AG08396 (cell line): ENCODE measurements around the gene DNM3.

ENCODE experiments used
- DNase-seq: peaks from one replicate; pipeline ENCODE4 v3.0.0; 2012; ENCODE audit warnings: low spot score, mixed read lengths

DNM3 gene

GRCh38 chr1:171973421-171973820 is 132.1 kb downstream of the DNM3 start:
- DNase-seq, result no peak

DNA sequence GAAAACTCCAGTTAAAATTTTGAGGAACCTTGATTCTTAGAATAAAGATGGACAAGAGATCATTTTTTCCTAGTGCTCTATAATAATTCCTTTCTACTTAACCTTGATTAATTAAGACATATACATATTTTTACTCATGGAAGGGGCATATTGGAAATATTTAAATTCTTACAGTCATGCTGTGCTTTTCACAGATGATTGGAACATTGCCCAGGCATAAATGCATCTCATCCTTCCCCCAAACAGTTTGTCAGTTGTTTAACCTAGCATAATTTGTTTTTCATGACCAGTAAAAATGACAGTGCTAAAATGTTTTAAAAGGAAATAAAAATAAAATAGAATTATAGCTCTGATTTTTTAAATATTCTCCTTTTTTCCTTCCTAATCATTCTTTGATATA is 140.0 kb downstream of the DNM3 start:
- DNase-seq, result no peak

DNA sequence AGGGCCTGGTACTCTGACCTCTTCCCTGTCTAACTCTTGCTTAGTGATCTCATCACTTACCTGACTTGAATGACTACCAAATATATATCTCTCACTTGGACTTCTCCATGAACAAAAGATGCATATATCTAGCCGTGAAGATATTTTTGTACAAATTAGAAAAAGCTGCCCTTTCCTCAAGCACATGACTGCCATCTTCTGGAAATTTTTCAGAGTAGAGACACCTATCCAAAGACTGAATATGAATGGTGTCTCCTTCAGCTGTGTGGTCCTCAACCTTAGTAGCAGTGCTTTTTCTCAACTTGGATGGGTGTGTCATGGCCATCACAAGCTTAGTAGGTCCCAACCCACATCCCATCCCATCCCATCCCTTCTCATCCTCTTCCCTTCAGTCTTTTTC is 142.3 kb downstream of the DNM3 start:
- peak; percentile 8 for DNase-seq

GRCh38 chr1:171984262-171984661 is 143.0 kb downstream of the DNM3 start:
- no peak for DNase-seq

- peak; percentile 25 for DNase-seq
Measured at GRCh38 chr1:171984850-171985485, 143.7 kb downstream of the DNM3 start.

DNA sequence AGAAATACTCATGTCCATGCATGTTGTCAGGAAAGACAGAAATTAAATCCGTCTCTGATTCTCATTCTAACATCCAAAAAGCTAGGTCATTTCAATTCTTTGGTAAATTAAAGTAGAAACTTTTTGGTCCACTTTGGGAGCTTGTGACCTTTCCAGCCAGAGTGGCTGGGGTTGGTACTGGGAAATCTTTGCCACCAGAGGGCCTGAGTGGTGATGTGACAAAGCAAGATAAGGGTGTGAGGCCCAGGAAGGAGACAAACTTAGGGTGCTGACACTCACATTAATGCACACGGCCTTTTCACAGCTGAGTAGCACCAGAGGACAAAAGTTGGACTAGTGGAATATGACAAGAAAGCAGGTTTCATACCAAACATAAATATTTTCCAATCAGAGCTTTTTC is 144.3 kb downstream of the DNM3 start:
- peak; percentile 8 for DNase-seq

DNA sequence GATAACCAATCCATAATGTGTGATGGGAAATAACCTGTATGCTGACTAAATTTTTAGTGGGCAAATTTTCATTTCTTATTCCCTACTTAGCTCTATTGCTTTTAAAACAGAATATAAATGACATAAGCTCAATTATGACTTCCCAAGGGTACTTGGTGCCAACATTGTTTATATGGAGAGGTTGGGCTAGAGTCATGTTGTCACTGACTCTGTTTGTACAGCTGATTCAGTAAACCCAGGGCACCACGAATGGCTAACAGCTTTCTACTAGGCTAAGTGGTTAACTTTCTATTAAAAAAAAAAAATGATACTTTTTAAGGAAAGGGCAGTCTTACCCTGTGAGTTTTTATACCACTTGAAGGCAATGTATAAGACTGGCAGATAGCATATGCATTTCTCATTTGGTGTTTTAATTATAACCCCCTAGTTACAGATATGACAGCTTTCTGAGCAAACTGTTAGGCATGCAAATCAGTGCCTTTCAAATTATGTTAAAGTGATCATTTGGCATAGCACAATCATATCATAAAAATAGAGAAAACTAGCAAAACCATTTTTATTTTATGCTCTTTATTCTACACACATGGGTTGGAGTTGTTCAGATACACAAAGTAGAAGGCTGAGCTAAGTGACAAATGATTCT is 147.1 kb downstream of the DNM3 start:
- DNase-seq, result no peak

DNA sequence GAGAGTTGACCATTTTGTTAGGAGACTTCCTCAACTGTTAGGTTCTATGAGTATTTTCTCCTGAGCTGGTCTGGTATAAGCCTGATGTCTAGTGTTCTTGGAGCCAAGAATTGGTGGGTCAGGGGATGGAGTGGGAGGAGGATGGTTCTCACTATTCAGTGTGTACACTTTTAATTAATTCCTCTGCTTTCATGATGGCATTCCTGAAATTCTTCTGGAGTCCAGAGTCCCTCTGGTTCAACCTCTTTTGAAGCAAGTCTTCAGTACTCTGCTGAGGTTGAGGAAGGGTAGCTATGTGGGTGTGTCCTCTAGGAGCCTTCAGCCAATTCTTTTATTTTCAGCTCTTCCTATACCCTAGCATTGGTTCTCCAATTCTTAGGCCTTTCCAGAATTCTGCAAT is 149.1 kb downstream of the DNM3 start:
- no peak for DNase-seq

DNA sequence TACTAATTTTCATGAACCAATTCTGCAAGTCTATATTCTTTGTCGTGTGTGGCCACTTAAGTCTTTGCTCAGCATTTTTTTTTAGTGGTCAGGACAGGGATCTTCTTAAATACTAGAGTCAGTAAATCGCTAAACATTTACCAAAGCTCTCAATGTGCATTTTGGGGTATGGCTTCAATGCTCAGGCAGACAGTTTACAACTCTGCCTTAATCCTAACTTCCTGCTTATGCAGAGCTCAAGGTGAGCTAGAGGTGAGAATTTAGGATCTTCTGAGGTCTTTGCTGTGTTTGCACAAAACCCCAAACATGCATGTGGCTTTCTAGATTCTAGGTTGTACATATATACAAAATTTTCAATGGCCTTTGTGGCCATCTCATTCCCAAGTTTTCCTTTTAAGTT is 153.0 kb downstream of the DNM3 start:
- no peak for DNase-seq

GRCh38 chr1:171995573-171995972 is 154.3 kb downstream of the DNM3 start:
- no peak for DNase-seq

GRCh38 chr1:171997936-171998335 is 156.6 kb downstream of the DNM3 start:
- DNase-seq, result no peak

- peak; percentile 9 for DNase-seq
Measured at GRCh38 chr1:171998711-171999110, 157.4 kb downstream of the DNM3 start.

DNA sequence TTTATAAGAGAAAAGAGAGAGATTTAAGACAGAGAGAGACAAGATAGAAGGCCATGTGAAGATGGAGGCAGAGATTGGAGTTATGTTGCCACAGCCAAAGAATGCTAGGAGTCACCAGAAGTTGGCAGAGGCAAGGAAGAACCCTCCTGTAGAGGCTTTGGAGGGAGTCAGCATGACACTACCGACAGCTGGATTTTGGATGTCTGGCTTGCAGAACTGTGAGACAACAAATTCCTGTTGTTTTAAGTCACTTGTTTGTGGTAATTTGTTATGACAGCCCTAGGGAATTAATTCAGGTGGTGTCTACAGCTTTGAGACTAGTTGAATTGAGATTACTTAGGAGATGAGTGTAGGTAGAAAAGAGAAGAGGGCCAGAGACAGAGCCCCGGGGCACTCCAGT is 158.5 kb downstream of the DNM3 start:
- peak; percentile 12 for DNase-seq

DNA sequence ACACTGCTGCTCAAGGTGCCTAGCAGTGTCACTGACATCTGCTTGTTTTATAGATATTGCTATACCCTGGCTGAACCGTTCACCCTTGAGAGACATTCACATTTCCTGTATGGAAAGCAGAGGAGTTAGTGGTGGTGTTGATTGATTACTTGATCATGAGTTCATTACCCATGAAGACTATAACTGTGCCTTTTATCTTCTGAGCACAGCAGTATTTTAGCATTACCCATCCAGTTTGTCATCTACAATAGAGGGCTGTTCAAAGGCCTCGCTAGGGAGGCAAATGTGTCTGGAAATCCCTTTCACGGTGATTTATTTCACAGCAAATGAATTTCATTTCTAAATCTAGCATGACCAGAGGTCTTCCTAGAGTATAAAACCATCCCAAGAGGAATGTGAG is 160.0 kb downstream of the DNM3 start:
- no peak for DNase-seq

DNA sequence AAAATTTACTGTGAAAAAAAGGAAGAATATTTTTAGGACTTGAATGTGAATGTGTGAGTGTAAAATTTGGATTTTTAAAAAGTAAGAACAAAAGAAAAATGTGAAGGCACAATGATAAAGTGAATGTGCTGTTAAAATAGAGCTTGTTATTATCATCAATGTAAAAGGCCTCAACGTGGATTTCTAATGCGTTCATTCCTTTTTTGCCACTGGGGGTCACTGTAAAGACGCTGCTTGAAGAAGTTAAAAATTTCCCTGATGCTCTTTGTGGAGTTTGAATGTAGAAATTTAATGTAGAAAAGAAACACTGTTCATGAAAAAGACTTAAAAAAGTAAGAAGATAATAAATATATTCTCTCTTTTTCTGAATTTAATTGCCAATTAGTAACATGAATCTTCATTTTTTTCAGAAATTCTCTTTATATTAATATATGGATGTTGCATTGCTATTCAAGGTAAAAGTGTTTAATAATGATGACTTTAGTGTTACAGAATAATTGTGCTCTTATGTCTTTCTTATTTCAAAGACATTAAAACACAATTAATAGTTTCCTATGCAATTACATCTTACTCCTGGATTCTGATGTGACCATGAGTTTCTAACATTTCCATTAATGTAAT is 161.5 kb downstream of the DNM3 start:
- DNase-seq, result peak; percentile 30

- no peak for DNase-seq
Measured at GRCh38 chr1:172003766-172004530, 162.7 kb downstream of the DNM3 start.

DNA sequence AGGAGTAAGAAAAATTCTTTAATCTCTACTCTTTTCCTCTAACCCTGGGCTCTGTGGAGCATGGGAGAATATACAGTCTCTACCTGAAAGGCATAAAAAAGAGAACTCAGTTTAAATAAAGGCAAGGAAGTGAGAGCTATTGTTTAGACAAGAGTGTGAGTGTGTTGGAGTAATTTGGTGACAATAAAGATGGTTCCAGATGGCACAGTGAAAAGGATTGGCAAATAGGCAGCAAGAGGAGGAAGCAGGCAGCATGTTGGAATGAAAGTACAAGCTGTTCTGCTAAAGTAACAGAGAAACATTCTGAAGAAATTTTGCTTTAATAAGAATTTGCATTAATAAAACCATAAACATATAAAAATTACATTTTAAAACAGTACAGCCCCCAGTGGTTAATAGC is 163.4 kb downstream of the DNM3 start:
- no peak for DNase-seq

- DNase-seq, result peak; percentile 28
Measured at GRCh38 chr1:172005856-172006255, 164.6 kb downstream of the DNM3 start.

DNA sequence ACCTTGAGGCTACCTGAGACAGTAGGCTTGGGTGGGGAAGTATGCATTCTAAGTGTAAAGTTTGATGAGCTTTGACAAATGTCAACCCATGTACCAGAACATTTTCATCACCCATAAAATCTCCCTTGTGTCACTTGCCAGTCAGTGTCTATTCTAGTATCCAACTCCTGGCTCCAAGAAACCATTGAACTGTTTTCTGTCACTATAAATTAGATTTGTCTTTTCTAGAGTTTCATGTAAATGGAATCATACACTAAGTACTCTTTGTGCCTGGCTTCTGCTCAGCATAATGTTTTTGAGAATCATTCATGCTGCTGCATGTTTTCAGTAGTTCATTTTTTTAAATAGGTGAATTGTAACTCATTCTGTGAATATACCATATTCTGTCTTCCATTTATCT is 165.4 kb downstream of the DNM3 start:
- no peak for DNase-seq

DNA sequence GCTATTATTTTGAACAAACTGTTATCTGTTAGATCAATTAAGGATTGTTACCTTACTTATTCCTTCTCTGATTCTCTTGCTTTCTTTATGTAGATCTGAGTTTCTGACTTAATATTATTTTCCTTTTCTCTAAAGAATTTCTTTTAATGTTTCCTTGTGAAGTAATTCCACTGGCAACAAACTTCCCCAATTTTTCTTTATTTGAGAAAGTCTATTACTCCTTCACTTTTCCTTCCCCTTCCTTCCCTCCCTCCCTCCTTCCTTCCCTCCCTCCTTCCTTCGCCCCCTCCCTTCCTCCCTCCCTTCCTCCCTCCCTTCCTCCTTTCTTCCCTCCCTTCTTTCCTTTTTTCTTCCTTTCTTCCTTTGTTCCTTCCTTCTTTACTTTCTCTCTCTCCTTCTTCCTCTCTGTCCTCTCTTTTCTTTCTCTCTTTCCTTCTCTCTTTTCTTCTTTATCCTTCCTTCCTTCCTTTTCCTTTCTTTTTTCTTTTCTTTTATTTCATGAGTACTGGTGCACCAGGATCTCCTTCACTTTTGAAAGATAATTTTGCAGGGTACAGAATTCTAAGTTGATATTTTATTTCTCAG is 177.5 kb downstream of the DNM3 start:
- no peak for DNase-seq

GRCh38 chr1:172019976-172020375 is 178.7 kb downstream of the DNM3 start:
- DNase-seq, result no peak

- no peak for DNase-seq
Measured at GRCh38 chr1:172024516-172024915, 183.2 kb downstream of the DNM3 start.
